Spleen (tissue), 11 donors: ENCODE data around the gene RAB43. TPM values are rescaled to one million over a fixed set of nuclear protein-coding genes. Genes with fewer than 3 reads are reported as not detected.
A peak's percentile ranks its signal among the peaks of the same experiment; 100 is the strongest.
"Not testable (repeated sequence)": the region's sequence is repeated elsewhere in the genome, so short reads cannot be mapped to it uniquely, and the experiment has no call there.

Source experiments
- DNase-seq: peaks from one replicate; pipeline ENCODE4 v3.0.0-alpha.2; 2020
- H3K27ac ChIP-seq, 8 donors: fragments of 200-600 bp; sonication (generic) in 7 of 8; 1 replicate in 4 of 8; 2 replicates in 4 of 8; pipeline versions ENCODE4 v1.5.0 to v1.8.0; 2016 to 2021; ENCODE audit warnings: inconsistent platforms in 4 of 8, mild to moderate bottlenecking in 4 of 8, moderate library complexity in 1 of 8
- H3K27me3 ChIP-seq, 7 donors: fragments of 200-600 bp; sonication (generic) in 6 of 7; replicated peaks in 1 of 7; 1 replicate in 4 of 7; 2 replicates in 3 of 7; pipeline versions ENCODE4 v1.5.0 to v1.8.0; 2016 to 2021; ENCODE audit warnings: inconsistent platforms in 3 of 7, mild to moderate bottlenecking in 1 of 7
- H3K36me3 ChIP-seq, 6 donors: fragments of 200-600 bp; sonication (generic) in 5 of 6; 1 replicate in 4 of 6; 2 replicates in 2 of 6; pipeline versions ENCODE4 v1.5.0 to v1.8.0; 2016 to 2021; ENCODE audit warnings: inconsistent platforms in 2 of 6
- H3K4me1 ChIP-seq, 6 donors: fragments of 200-600 bp; sonication (generic) in 5 of 6; 1 replicate in 3 of 6; 2 replicates in 3 of 6; pipeline versions ENCODE4 v1.5.0 to v1.8.0; 2016 to 2021; ENCODE audit warnings: inconsistent platforms in 3 of 6
- H3K4me3 ChIP-seq, 8 donors: fragments of 200-600 bp; sonication (generic) in 7 of 8; 1 replicate in 4 of 8; 2 replicates in 4 of 8; pipeline versions ENCODE4 v1.5.0 to v1.8.0; 2016 to 2021; ENCODE audit warnings: inconsistent platforms in 4 of 8, mild to moderate bottlenecking in 4 of 8, moderate library complexity in 2 of 8
- H3K9me3 ChIP-seq, 8 donors: fragments of 200-600 bp; sonication (generic) in 7 of 8; 1 replicate in 4 of 8; 2 replicates in 4 of 8; pipeline versions ENCODE4 v1.5.0 to v1.8.0; 2016 to 2021; ENCODE audit warnings: inconsistent platforms in 4 of 8
- CTCF ChIP-seq, 11 experiments: fragments of 200-600 bp in 7 of 11; fragments of 450-650 bp in 4 of 11; sonication (generic) in 4 of 11; IDR thresholded peaks in 8 of 11; conservative IDR thresholded peaks in 3 of 11; 1 replicate in 7 of 11; 2 replicates in 4 of 11; pipeline versions ENCODE4 v1.4.0 to v1.8.0; 2016 to 2021; ENCODE audit warnings: antibody characterized with exemption in 11 of 11, inconsistent platforms in 4 of 11, mild to moderate bottlenecking in 1 of 11
- POLR2A ChIP-seq, 3 donors: fragments of 450-650 bp; IDR thresholded peaks; one replicate each; pipeline ENCODE4 v1.5.1; 2017; ENCODE audit warnings: antibody characterized with exemption in 3 of 3, mild to moderate bottlenecking in 1 of 3
- POLR2AphosphoS5 ChIP-seq, 3 donors: sonication (generic); formaldehyde crosslinking; IDR thresholded peaks; one replicate each; pipeline ENCODE4 v1.5.1; 2017; ENCODE audit warnings: antibody characterized with exemption in 3 of 3
- WGBS, 5 donors: extraction: QIAGEN DNeasy Blood & Tissue Kit in 3 of 5; methylation state at CpG; one replicate each; pipeline versions ENCODE4 v1.1.5 to v1.1.7; 2013 to 2018; 5-methylcytosine and 5-hydroxymethylcytosine counted together
- intact Hi-C: fragments of 100-400 bp; cut with DNase I; formaldehyde crosslinking; loops from one replicate; pipeline ENCODE4 v1.15.0; 2023; ENCODE audit warnings: low total_unique reads
- polyA plus RNA-seq, 3 donors: library from polyadenylated mRNA; stranded (reverse); fragments of 200-250 nt; gene quantifications; one replicate each; pipeline ENCODE4 v1.2.1, GENCODE V29; 2013
- total RNA-seq, 7 donors: library from RNA; depleted of rRNA in 3 of 7; stranded (reverse); fragments of >200 nt in 3 of 7; fragmentation: NEBNext Ultra II Directional in 4 of 7; extraction: Animal tissue kit (Norgen Biotek cat#: 25700) in 4 of 7; gene quantifications; one replicate each; pipeline versions ENCODE4 v1.1.0 to v1.2.1, GENCODE V29; 2016 to 2021
- donor health status: healthy with polysubstance abuse.
- donor health status: DM: no; HTN: no; CAD: no; lungs with moderate emphysema.
- donor health status: DM: no; HTN: no; CAD: no.
- donor health status: Bipolar disorder and iron deficiency.
- donor health status: healthy.
- donor health status: DM: no; HTN: no; CAD: no.
- donor health status: DM: yes; HTN: yes; CAD: no.

The RAB43 gene
- total and polyA plus RNA-seq, 10 donors: 3.1 to 49.6 (median 29.7) TPM

- intact Hi-C loops: no loop called here
- 49 to 86% (median 71%) methylated on average over 8 of the region's 8 CpGs for WGBS, 5 donors
Observed at GRCh38 chr3:129081503-129081902, 40.1 kb downstream of the RAB43 start.

GRCh38 chr3:129078510-129078909 is 43.1 kb downstream of the RAB43 start:
- DNase-seq: no peak
- Histone ChIP-seq H3K4me1 (no peaks in the 10 kb centered on the region), H3K36me3 (no peaks in the 10 kb centered on the region), H3K27me3 (peaks cover 0 to 4% (median 0%) of the 10 kb centered on the region in 7 donors), H3K27ac (no peak overlapping the region), H3K4me3 (no peak overlapping the region), H3K9me3 (no peaks in the 10 kb centered on the region)
- TF ChIP-seq CTCF (IDR thresholded peaks at IDR 0.05 in 8 of 11, conservative IDR thresholded peaks at IDR 0.05 in 3 of 11): no peak
- TF ChIP-seq POLR2AphosphoS5 (IDR thresholded peaks at IDR 0.05): no peak
- no peak for TF ChIP-seq POLR2A (IDR thresholded peaks at IDR 0.05)
- intact Hi-C loops: no loop called here
- 79 to 95% (median 92%) methylated on average over 8 of the region's 8 CpGs for WGBS, 5 donors

More at GRCh38 chr3:129081503-129081902, 40.1 kb downstream of the RAB43 start:
- TF ChIP-seq POLR2A (IDR thresholded peaks at IDR 0.05): no peak
- TF ChIP-seq POLR2AphosphoS5 (IDR thresholded peaks at IDR 0.05): no peak
- TF ChIP-seq CTCF (IDR thresholded peaks at IDR 0.05 in 8 of 11, conservative IDR thresholded peaks at IDR 0.05 in 3 of 11): no peak
- Histone ChIP-seq H3K27me3 (peaks cover 0 to 4% (median 0%) of the 10 kb centered on the region in 7 donors), H3K4me3 (no peak overlapping the region), H3K36me3 (no peaks in the 10 kb centered on the region), H3K9me3 (no peaks in the 10 kb centered on the region), H3K4me1 (no peaks in the 10 kb centered on the region), H3K27ac (no peak overlapping the region)
- no peak for DNase-seq

GRCh38 chr3:129077222-129077621 is 44.4 kb downstream of the RAB43 start:
- intact Hi-C loops: no loop called here
- H3K4me1 ChIP-seq: no peaks in the 10 kb centered on the region
- H3K9me3 ChIP-seq: no peaks in the 10 kb centered on the region
- TF ChIP-seq POLR2AphosphoS5 (IDR thresholded peaks at IDR 0.05) (no peak), POLR2A (IDR thresholded peaks at IDR 0.05) (no peak), CTCF (IDR thresholded peaks at IDR 0.05 in 8 of 11, conservative IDR thresholded peaks at IDR 0.05 in 3 of 11) (no peak)
- H3K27me3 ChIP-seq: peaks cover 0 to 4% (median 0%) of the 10 kb centered on the region in 7 donors
- no peaks in the 10 kb centered on the region for H3K36me3 ChIP-seq
- H3K27ac ChIP-seq: no peak overlapping the region
- 88 to 98% (median 92%) methylated on average over 7 of the region's 7 CpGs for WGBS, 5 donors
- H3K4me3 ChIP-seq: no peak overlapping the region
- no peak for DNase-seq

GRCh38 chr3:129070086-129070885 is 51.3 kb downstream of the RAB43 start:
- intact Hi-C loops: no loop called here
- H3K36me3 ChIP-seq: no peaks in the 10 kb centered on the region
- TF ChIP-seq POLR2AphosphoS5 (IDR thresholded peaks at IDR 0.05) (peak in 1 of 3 donors; percentile 61), POLR2A (IDR thresholded peaks at IDR 0.05) (no peak)
- no peak for DNase-seq
- peak overlapping the region in 5 of 8 donors; percentile 51 to 78 (median 62) for H3K27ac ChIP-seq
- WGBS, 5 donors: 39 to 48% (median 39%) methylated on average over 8 of the region's 8 CpGs
- peaks cover 0 to 33% (median 20%) of the 10 kb centered on the region in 6 donors for H3K4me1 ChIP-seq
- peaks cover 0 to 13% (median 0%) of the 10 kb centered on the region in 7 donors for H3K27me3 ChIP-seq
- peaks cover 0 to 9% (median 2%) of the 10 kb centered on the region in 8 donors for H3K9me3 ChIP-seq
- no peak overlapping the region for H3K4me3 ChIP-seq

- H3K27ac ChIP-seq: peak overlapping the region in 5 of 8 donors; percentile 51 to 78 (median 62)
- H3K4me3 ChIP-seq: not testable (repeated sequence)
Observed at GRCh38 chr3:129069313-129070085, 52.1 kb downstream of the RAB43 start.

More at GRCh38 chr3:129069313-129070085, 52.1 kb downstream of the RAB43 start:
- H3K4me1 ChIP-seq: peaks cover 0 to 33% (median 20%) of the 10 kb centered on the region in 6 donors
- intact Hi-C loops, H3K9me3 ChIP-seq, H3K36me3 ChIP-seq, DNase-seq: not testable (repeated sequence)
- WGBS, 5 donors: 67 to 75% (median 70%) methylated on average over 13 of the region's 13 CpGs
- peaks cover 0 to 13% (median 0%) of the 10 kb centered on the region in 7 donors for H3K27me3 ChIP-seq
